ENCODE results near the gene BTBD9. TPM values are rescaled to one million over a fixed set of nuclear protein-coding genes. Genes with fewer than 3 reads are reported as not detected.

The BTBD9 gene
- total and polyA plus RNA-seq, 11 donors: 6.3 to 23.3 (median 19.4) TPM

GRCh38 chr6:38364775-38365174 is 275.0 kb downstream of the BTBD9 start:
- no peaks in the 10 kb centered on the region for H3K27me3 ChIP-seq
- no peaks in the 10 kb centered on the region for H3K36me3 ChIP-seq
- no peak overlapping the region for H3K4me3 ChIP-seq
- H3K27ac ChIP-seq: no peak overlapping the region
- TF ChIP-seq CTCF (IDR thresholded peaks at IDR 0.05) (no peak), POLR2A (IDR thresholded peaks at IDR 0.05) (no peak)
- DNase-seq (no peak), ATAC-seq (peak in 1 of 4 donors; percentile 60)
- no peaks in the 10 kb centered on the region for H3K9me3 ChIP-seq
- intact Hi-C loops (cut with DNase I): no loop called here
- H3K4me1 ChIP-seq: peaks cover 0 to 28% (median 8%) of the 10 kb centered on the region in 12 donors
- WGBS, 4 donors: 86 to 95% (median 94%) methylated on average over 2 of the region's 2 CpGs

GRCh38 chr6:38364127-38364526 is 275.6 kb downstream of the BTBD9 start:
- TF ChIP-seq POLR2A (IDR thresholded peaks at IDR 0.05): no peak
- no peak for TF ChIP-seq CTCF (IDR thresholded peaks at IDR 0.05)
- no peak for DNase-seq
- WGBS, 4 donors: 45 to 67% (median 60%) methylated on average over 3 of the region's 3 CpGs
- no peaks in the 10 kb centered on the region for H3K36me3 ChIP-seq
- no peaks in the 10 kb centered on the region for H3K9me3 ChIP-seq
- H3K27me3 ChIP-seq: no peaks in the 10 kb centered on the region
- no peak overlapping the region for H3K4me3 ChIP-seq
- peaks cover 0 to 25% (median 6%) of the 10 kb centered on the region in 12 donors for H3K4me1 ChIP-seq
- ATAC-seq: peak in 1 of 4 donors; percentile 55
- H3K27ac ChIP-seq: peak overlapping the region in 2 of 12 donors; percentile 10 to 34
- intact Hi-C loops (cut with DNase I): no loop called here

- peak overlapping the region in 1 of 12 donors; percentile 4 for H3K4me3 ChIP-seq
- peaks cover 0 to 23% (median 2%) of the 10 kb centered on the region in 12 donors for H3K4me1 ChIP-seq
- ATAC-seq (no peak), DNase-seq (no peak)
- no peaks in the 10 kb centered on the region for H3K27me3 ChIP-seq
- H3K27ac ChIP-seq: no peak overlapping the region
- TF ChIP-seq POLR2A (IDR thresholded peaks at IDR 0.05): no peak
- TF ChIP-seq CTCF (IDR thresholded peaks at IDR 0.05): no peak
- H3K9me3 ChIP-seq: no peaks in the 10 kb centered on the region
- WGBS, 4 donors: 73 to 78% (median 74%) methylated on average over 4 of the region's 4 CpGs
- intact Hi-C loops (cut with DNase I): no loop called here
- no peaks in the 10 kb centered on the region for H3K36me3 ChIP-seq
Observed at GRCh38 chr6:38355519-38355918, 284.2 kb downstream of the BTBD9 start.

- intact Hi-C loops (cut with DNase I): no loop called here
- H3K4me3 ChIP-seq: peak overlapping the region in 1 of 12 donors; percentile 4
- peaks cover 0 to 27% (median 2%) of the 10 kb centered on the region in 12 donors for H3K4me1 ChIP-seq
- TF ChIP-seq POLR2A (IDR thresholded peaks at IDR 0.05) (no peak), CTCF (IDR thresholded peaks at IDR 0.05) (no peak)
- ATAC-seq: no peak
- DNase-seq: no peak
- WGBS, 4 donors: 67 to 84% (median 76%) methylated on average over 1 of the region's 1 CpG
- no peaks in the 10 kb centered on the region for H3K36me3 ChIP-seq
- H3K27ac ChIP-seq: peak overlapping the region in 1 of 12 donors; percentile 7
- no peaks in the 10 kb centered on the region for H3K27me3 ChIP-seq
- H3K9me3 ChIP-seq: no peaks in the 10 kb centered on the region
Observed at GRCh38 chr6:38354905-38355304, 284.8 kb downstream of the BTBD9 start.
